Gastroesophageal sphincter (tissue), 3 donors: ENCODE results near the gene EVC2.

ENCODE experiments used
- POLR2A ChIP-seq, 2 donors: fragments of 450-650 bp; IDR thresholded peaks; one replicate each; pipeline ENCODE4 v1.6.1; 2017; ENCODE audit warnings: antibody characterized with exemption in 2 of 2, mild to moderate bottlenecking in 2 of 2, moderate library complexity in 1 of 2
- POLR2AphosphoS5 ChIP-seq: sonication (generic); formaldehyde crosslinking; IDR thresholded peaks from one replicate; pipeline ENCODE4 v1.6.1; 2017; ENCODE audit warnings: antibody characterized with exemption
- TF ChIP-seq, protein P1 (sequence below), 4 experiments: fragments of 200-600 bp in 2 of 4; fragments of 450-650 bp in 2 of 4; sonication (generic) in 1 of 4; IDR thresholded peaks; one replicate each; pipeline ENCODE4 v1.5.1; 2017 to 2019; ENCODE audit warnings: antibody characterized with exemption in 4 of 4, mild to moderate bottlenecking in 2 of 4, moderate library complexity in 2 of 4

DNA sequence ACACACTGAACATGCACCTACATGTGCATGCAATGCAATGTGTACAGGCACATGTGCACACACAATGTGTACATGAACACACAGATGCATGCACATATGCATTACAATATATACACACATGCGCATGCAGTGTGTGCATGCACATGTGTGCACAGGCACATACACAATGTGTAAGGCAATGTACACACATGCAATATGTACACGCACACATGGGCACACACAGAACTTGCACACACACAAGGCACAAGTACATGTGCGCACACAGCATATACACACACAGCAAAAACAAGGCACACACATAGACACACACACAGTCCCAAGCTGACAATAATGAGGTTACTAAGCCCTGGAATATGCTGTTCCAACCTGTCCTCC is 76.3 kb downstream of the EVC2 start:
- TF ChIP-seq, protein P1, sequence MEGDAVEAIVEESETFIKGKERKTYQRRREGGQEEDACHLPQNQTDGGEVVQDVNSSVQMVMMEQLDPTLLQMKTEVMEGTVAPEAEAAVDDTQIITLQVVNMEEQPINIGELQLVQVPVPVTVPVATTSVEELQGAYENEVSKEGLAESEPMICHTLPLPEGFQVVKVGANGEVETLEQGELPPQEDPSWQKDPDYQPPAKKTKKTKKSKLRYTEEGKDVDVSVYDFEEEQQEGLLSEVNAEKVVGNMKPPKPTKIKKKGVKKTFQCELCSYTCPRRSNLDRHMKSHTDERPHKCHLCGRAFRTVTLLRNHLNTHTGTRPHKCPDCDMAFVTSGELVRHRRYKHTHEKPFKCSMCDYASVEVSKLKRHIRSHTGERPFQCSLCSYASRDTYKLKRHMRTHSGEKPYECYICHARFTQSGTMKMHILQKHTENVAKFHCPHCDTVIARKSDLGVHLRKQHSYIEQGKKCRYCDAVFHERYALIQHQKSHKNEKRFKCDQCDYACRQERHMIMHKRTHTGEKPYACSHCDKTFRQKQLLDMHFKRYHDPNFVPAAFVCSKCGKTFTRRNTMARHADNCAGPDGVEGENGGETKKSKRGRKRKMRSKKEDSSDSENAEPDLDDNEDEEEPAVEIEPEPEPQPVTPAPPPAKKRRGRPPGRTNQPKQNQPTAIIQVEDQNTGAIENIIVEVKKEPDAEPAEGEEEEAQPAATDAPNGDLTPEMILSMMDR (IDR thresholded peaks at IDR 0.05) = no peak
- no peak for TF ChIP-seq POLR2AphosphoS5
- no peak for TF ChIP-seq POLR2A (IDR thresholded peaks at IDR 0.05)
